GOT3 (cell line): ENCODE data around the gene CCDC12.

Experiments
- DNase-seq: peaks from one replicate; lab custom pipeline; 2025; ENCODE audit warnings: mixed read lengths; lab: John Stamatoyannopoulos, UW

The CCDC12 gene

DNA sequence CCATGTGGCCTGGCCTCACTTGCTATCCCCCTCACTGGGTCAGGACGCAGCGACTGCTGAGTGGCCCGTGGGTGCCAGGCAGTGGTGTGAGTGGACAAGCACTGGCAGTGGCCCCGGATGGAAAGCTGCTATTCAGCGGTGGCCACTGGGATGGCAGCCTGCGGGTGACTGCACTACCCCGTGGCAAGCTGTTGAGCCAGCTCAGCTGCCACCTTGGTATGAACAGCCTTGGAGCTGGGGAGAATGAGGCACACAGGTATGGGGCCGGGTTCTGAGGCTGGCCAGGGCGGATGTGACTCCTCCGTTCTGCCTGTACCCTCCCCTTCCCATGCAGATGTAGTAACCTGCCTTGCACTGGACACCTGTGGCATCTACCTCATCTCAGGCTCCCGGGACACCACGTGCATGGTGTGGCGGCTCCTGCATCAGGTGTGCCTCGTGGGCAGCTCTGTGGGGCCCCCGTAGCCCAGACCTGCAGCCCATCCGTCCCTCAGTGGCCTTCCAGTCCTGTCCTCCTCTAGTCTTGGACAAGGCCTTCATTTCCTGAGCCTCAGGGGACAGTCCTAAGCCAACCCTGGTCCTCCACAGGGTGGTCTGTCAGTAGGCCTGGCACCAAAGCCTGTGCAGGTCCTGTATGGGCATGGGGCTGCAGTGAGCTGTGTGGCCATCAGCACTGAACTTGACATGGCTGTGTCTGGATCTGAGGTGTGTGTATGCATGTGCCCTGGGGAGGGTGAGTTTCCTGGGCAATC lies 31.1 kb upstream of the CCDC12 start:
- no peak for DNase-seq

GRCh38 chr3:47007001-47007400 lies 30.5 kb upstream of the CCDC12 start:
- no peak for DNase-seq

- DNase-seq = no peak
Observed at GRCh38 chr3:47006145-47006651, 29.7 kb upstream of the CCDC12 start.

DNA sequence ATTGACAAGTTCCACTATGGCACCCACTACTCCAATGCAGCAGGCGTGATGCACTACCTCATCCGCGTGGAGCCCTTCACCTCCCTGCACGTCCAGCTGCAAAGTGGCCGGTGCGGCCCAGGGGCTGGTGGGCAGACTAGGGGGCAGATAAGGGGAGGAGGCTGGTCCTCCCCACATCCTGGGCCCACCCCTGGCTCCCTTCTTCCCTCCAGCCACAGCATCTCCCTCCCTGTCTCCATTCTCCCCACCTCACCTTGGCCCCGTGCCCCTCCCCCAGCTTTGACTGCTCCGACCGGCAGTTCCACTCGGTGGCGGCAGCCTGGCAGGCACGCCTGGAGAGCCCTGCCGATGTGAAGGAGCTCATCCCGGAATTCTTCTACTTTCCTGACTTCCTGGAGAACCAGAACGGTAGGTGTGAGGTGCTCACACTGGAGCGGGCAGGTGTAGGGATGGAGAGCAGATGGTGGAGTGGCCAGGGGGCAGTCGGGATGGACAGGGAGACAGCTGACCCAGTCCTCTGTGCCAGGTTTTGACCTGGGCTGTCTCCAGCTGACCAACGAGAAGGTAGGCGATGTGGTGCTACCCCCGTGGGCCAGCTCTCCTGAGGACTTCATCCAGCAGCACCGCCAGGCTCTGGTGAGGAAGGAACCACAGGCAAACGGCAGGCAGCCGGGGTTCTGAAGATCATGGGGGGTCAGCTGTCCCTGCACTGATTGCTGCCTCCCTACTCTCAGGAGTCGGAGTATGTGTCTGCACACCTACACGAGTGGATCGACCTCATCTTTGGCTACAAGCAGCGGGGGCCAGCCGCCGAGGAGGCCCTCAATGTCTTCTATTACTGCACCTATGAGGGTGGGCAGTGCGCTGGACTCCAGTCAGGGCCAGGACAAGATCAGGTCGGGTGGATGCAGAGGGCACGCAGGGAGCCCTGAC lies 28.9 kb upstream of the CCDC12 start:
- DNase-seq = no peak

GRCh38 chr3:47004369-47005211 lies 28.0 kb upstream of the CCDC12 start:
- DNase-seq = no peak

GRCh38 chr3:47003461-47004368 lies 27.2 kb upstream of the CCDC12 start:
- no peak for DNase-seq

DNA sequence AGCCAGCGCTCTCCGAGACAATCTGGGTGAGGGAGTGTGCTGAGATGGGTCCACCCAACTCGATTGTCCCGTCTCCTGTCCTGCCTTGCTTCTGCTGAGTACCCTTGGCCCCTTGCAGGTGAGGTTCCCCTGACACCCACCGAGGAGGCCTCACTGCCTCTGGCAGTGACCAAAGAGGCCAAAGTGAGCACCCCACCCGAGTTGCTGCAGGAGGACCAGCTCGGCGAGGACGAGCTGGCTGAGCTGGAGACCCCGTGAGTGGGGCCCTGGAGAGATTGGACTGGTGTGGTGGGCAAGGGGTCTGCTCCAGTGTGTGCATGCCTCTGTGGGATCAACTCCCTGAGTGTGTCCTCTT lies 26.5 kb upstream of the CCDC12 start:
- no peak for DNase-seq

- no peak for DNase-seq
Observed at GRCh38 chr3:47002171-47003055, 25.9 kb upstream of the CCDC12 start.

DNA sequence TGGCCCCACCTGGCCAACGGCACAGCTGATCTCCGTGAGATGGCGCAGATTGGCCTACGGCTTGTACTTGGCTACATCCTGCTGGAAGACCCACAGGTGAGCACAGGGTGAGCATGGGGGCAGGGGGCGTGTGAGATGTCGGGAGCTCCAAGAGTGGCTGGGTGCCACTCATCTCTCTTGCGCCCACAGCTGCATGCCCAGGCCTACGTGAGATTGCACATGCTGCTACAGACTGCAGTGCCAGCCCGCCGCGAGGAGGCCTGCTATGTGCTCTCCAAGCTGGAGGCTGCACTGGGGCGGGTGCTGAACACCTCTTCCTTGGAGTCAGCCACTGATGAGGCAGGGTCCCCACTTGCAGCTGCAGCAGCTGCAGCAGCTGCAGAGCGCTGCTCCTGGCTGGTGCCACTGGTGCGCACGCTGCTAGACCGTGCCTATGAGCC lies 25.2 kb upstream of the CCDC12 start:
- DNase-seq = no peak

DNA sequence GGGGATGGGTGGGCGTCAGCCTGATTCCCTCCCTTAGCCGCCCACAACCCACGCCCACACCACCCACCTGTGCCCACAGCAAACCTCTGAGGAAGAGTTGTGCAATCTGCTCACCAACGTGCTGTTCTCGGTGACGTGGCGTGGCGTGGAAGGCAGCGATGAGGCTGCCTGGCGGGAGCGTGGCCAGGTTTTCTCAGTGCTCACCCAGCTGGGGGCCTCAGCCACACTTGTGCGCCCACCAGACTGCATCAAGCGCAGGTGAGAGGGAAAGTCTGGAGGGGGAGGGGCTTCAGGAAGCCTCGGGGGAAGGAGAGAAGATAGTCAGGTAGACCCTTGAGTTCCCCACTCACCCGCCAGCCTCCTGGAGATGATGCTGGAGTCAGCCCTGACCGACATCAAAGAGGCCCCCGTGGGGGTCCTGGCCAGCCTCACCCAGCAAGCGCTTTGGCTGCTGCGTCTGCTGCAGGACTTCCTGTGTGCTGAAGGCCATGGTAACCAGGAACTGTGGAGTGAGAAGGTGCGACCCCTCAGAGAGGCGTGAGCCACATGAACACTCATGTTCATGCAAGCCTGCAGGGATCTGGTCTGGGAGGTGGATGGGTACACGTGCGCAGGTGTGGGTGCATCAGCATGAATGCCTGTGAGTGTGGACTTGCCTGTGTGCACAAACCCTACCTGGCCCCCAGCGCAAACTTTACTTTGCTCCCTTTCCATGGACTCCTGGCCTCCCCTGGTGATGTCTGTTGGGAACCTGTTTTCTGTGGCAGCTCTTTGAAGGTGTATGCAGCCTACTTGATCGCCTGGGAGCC lies 24.6 kb upstream of the CCDC12 start:
- DNase-seq = no peak

GRCh38 chr3:47000198-47000815 lies 23.8 kb upstream of the CCDC12 start:
- DNase-seq = no peak

- DNase-seq = no peak
Observed at GRCh38 chr3:46999516-47000197, 23.1 kb upstream of the CCDC12 start.

DNA sequence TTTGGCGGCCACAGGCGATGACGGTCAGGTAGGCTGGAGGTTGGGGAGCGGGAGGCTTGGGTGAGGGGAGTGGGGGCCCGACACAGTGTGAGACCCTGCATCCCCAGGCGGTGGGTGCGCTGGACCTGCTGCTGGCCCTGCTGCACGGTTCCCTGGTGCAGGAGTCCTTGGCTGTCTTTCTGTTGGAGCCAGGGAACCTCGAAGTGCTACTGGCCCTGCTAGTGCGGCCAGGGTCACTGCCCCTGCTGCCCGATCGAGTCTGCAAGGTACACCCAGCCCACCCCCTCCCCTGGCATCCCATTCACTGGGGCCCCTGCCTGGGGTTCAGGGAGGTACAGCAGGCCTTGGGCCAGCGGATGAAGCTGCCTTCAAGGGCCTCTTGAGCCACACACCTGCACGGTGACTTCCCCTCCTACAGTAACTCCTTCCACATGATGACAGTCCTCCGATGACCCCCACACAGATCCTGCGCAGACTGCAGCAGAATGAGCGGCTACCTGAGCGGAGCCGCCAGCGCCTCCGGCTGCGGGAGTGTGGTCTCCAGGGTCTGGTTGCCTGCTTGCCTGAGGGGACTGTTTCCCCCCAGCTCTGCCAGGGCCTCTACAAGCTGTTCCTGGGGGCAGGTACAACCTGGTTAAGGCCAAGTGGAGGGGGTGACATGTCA lies 22.4 kb upstream of the CCDC12 start:
- no peak for DNase-seq

DNA sequence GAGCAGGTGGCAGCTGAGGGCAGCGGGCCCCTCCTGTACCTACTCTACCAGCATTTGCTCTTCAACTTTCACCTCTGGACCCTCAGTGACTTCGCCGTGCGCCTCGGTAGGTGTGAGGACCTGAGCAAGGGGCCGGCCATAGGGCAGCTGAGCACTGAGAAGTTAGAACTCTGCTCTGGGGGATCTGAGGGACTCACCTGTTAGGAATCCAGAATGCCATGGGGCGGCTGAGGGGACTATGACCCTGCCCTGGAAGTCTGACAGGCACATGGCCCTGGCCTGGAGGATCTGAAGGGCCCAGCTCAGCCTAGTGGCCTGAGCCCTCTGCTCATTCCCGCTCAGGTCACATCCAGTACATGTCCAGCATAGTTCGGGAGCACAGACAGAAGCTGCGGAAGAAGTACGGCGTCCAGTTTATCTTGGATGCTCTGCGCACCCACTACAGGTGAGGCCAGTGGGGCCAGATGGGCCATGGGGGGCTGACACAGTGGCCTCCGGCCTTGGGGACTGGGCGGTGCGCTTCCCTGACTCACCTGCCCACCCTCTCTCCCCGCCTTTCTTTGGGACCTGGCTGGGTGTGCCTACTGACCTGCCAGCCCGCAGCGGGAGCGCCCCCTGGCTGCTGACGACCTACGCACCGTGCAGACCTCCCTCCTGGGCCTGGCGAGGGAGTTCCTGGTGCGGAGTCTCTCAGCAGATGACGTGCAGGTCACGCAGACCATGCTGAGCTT lies 21.7 kb upstream of the CCDC12 start:
- no peak for DNase-seq

- DNase-seq = no peak
Observed at GRCh38 chr3:46997453-46998091, 21.0 kb upstream of the CCDC12 start.
